A673 (cell line): ENCODE results near the gene GRM3.

Experiments
- CTCF ChIP-seq: fragments of 300-800, 200-600 bp; sonication (generic); conservative IDR thresholded peaks from 2 replicates; pipeline ENCODE4 v1.5.1; 2017; ENCODE audit warnings: low read depth, mild to moderate bottlenecking, antibody characterized with exemption, low read length, moderate library complexity, mixed read lengths
- EZH2 ChIP-seq: fragments of 200-600 bp; sonication (generic); IDR thresholded peaks from 2 replicates; pipeline ENCODE4 v1.6.1; 2017; ENCODE audit warnings: borderline replicate concordance, low read depth, mild to moderate bottlenecking, mixed read lengths, antibody characterized with exemption, low read length; ENCODE audit not compliant: poor library complexity, severe bottlenecking

- TF ChIP-seq CTCF (no peak), EZH2 (no peak)
These were observed 3.8 kb downstream of the GRM3 start for GRCh38 chr7:86647385-86648094.
